ENCODE data around the gene RALY.

DNA sequence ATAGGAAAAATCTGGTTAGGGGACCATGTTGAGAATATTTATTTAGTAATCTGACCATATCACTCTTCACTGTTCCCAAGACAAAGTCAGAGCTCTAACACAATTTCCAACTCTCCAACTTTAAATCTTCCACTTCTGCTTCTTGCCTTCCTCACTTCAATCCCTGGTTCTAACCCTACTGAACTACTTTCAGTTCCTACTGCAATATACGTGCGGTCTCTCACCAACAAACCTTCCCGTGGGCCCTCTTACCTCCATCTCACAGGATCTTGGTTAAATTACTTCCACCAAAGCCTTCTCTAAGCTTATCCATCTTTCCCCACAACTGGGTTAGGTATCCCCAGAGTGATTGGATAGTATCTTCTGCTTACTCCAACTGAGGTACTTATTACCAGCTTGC lies 110.3 kb downstream of the RALY start:
- TF ChIP-seq ZNF302 (CRISPR knock-in tag; IDR thresholded peaks at IDR 0.05) = no peak
- TF ChIP-seq MAFK (IDR thresholded peaks at IDR 0.05; ENCODE audit: partially characterized antibody) = no peak
- TF ChIP-seq CHD2 (IDR thresholded peaks at IDR 0.05; ENCODE audit: low read length, partially characterized antibody) = no peak
- TF ChIP-seq POLR2AphosphoS2 (conservative IDR thresholded peaks at IDR 0.05; ENCODE audit: low read length) = no peak
- TF ChIP-seq CBX8 (IDR thresholded peaks at IDR 0.05) = no peak
- TF ChIP-seq, protein P1, sequence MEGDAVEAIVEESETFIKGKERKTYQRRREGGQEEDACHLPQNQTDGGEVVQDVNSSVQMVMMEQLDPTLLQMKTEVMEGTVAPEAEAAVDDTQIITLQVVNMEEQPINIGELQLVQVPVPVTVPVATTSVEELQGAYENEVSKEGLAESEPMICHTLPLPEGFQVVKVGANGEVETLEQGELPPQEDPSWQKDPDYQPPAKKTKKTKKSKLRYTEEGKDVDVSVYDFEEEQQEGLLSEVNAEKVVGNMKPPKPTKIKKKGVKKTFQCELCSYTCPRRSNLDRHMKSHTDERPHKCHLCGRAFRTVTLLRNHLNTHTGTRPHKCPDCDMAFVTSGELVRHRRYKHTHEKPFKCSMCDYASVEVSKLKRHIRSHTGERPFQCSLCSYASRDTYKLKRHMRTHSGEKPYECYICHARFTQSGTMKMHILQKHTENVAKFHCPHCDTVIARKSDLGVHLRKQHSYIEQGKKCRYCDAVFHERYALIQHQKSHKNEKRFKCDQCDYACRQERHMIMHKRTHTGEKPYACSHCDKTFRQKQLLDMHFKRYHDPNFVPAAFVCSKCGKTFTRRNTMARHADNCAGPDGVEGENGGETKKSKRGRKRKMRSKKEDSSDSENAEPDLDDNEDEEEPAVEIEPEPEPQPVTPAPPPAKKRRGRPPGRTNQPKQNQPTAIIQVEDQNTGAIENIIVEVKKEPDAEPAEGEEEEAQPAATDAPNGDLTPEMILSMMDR (IDR thresholded peaks at IDR 0.05) = no peak
- TF ChIP-seq KDM1A (IDR thresholded peaks at IDR 0.05; ENCODE audit: low read depth) = no peak
- TF ChIP-seq, protein P2, sequence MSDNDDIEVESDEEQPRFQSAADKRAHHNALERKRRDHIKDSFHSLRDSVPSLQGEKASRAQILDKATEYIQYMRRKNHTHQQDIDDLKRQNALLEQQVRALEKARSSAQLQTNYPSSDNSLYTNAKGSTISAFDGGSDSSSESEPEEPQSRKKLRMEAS (IDR thresholded peaks at IDR 0.05) = no peak
- TF ChIP-seq EP300 (IDR thresholded peaks at IDR 0.05) = no peak
- no peak for TF ChIP-seq RFX5 (IDR thresholded peaks at IDR 0.05)
- TF ChIP-seq GATA3 (IDR thresholded peaks at IDR 0.05; ENCODE audit: borderline replicate concordance) = no peak
- no peak for TF ChIP-seq TFCP2L1 (CRISPR knock-in tag; IDR thresholded peaks at IDR 0.05)
- TF ChIP-seq, protein P3, sequence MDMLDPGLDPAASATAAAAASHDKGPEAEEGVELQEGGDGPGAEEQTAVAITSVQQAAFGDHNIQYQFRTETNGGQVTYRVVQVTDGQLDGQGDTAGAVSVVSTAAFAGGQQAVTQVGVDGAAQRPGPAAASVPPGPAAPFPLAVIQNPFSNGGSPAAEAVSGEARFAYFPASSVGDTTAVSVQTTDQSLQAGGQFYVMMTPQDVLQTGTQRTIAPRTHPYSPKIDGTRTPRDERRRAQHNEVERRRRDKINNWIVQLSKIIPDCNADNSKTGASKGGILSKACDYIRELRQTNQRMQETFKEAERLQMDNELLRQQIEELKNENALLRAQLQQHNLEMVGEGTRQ (IDR thresholded peaks at IDR 0.05) = no peak
- TF ChIP-seq POLR2A (IDR thresholded peaks at IDR 0.05; ENCODE audit: low read length) = no peak
